HK-2 (cell line): ENCODE results near the gene MVB12B.

ENCODE experiments used
- DNase-seq: peaks from one replicate; pipeline ENCODE4 v3.0.0-alpha.2; 2018; ENCODE audit not compliant: unreplicated experiment

Gene MVB12B

GRCh38 chr9:126451316-126451885 lies 124.8 kb downstream of the MVB12B start:
- no peak for DNase-seq

- no peak for DNase-seq
Observed at GRCh38 chr9:126452106-126452505, 125.5 kb downstream of the MVB12B start.

GRCh38 chr9:126453156-126453963 lies 126.7 kb downstream of the MVB12B start:
- no peak for DNase-seq

GRCh38 chr9:126454215-126454614 lies 127.6 kb downstream of the MVB12B start:
- no peak for DNase-seq

DNA sequence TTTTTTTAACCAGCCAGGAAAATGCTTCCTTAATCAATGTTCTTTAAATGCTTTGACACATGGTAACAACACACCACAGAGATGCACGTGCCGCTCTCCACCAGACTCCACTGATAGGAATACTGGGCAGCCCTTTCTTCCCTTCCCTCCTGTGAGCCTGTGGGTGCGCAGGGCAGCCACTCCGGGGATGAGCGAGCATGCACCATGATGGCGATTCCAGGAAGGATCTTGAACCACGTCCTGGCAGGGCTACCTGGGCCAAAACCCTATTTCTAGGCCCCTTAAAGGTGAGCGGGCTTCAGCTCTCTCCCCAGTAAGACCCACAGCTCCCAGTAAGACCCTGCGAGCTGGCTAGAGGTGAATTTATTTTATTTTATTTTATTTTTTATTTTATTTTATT lies 128.2 kb downstream of the MVB12B start:
- no peak for DNase-seq

GRCh38 chr9:126456441-126457174 lies 130.0 kb downstream of the MVB12B start:
- no peak for DNase-seq

- DNase-seq = no peak
Observed at GRCh38 chr9:126457175-126457547, 130.5 kb downstream of the MVB12B start.

- DNase-seq = no peak
Observed at GRCh38 chr9:126457890-126458289, 131.3 kb downstream of the MVB12B start.

GRCh38 chr9:126459126-126459525 lies 132.5 kb downstream of the MVB12B start:
- DNase-seq = no peak

DNA sequence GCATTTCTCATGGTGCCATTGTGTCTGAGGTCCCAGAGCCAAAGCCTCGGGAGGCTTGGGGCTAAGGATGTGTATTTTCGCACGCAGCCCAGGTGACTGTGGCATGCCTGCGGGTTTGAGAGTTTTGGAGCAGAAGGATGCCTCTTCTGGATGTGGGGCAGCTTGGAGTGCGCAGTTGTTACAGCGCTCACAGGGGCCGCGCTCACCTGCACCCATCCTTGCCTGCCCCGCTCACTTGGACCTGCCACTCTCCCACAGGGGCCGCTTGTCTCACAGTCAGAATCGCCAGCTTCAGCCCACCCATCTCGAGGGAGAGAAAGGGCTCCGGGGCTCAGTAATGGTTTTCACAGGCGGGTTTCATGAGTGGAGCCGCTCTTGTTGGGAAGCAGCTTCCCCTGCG lies 132.9 kb downstream of the MVB12B start:
- DNase-seq = no peak

GRCh38 chr9:126459965-126460843 lies 133.6 kb downstream of the MVB12B start:
- DNase-seq = no peak

DNA sequence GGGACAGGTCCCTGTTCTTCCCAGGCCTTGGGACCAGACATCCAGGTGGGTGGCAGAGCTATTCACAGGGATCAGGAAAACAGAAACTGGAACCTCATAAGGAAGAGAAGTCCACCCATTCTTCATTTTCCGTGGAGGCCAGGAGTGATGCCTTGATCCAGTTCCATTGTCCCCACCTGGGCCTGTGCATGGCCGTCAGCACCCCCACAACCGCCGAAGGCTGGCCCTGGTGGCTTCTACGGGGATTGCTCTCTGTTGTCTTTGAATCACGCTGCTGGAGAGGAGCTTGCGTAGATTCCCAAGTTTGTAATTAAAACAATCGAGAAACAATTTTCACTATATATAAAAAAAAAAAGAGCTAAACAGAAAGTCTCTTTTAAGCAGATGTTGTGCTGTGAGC lies 134.4 kb downstream of the MVB12B start:
- no peak for DNase-seq

- no peak for DNase-seq
Observed at GRCh38 chr9:126461608-126462007, 135.0 kb downstream of the MVB12B start.

DNA sequence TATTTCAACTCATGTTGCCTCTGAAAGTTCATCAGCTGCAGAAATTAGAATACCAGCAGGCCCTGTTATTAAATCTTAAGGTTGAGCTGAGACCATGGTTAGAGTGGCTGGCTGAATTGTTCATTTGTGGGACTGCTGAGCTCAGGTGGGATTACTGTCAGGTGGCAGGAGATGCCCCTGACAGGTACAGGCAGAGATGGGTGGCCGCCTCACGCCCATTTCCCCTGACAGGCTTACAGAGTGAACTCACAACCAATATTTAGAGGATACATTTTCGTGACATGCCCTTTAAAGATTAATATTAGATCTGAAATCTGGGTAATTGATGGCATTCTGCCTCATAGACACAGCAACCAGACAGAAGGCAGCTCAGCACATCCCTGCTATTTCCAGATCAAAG lies 136.0 kb downstream of the MVB12B start:
- DNase-seq = no peak

DNA sequence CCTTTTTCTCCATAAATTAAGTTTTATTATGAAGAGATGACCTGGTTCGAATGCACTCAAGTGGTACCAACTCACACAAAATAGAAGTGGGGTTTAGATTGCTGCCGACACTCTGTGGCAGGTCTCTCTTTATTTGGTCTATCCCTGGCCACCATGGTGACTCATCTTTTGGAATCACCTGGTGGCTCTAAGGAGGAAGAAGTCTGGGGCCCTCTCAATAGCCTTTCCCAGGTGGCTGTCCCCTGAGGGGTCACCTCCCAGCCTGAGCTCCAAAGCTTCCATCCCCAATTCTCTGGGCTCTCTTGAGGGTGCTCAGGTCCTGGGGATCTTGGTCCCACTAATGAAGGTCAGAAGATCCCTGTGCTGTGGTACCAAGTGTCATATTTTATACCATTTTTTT lies 136.8 kb downstream of the MVB12B start:
- no peak for DNase-seq

DNA sequence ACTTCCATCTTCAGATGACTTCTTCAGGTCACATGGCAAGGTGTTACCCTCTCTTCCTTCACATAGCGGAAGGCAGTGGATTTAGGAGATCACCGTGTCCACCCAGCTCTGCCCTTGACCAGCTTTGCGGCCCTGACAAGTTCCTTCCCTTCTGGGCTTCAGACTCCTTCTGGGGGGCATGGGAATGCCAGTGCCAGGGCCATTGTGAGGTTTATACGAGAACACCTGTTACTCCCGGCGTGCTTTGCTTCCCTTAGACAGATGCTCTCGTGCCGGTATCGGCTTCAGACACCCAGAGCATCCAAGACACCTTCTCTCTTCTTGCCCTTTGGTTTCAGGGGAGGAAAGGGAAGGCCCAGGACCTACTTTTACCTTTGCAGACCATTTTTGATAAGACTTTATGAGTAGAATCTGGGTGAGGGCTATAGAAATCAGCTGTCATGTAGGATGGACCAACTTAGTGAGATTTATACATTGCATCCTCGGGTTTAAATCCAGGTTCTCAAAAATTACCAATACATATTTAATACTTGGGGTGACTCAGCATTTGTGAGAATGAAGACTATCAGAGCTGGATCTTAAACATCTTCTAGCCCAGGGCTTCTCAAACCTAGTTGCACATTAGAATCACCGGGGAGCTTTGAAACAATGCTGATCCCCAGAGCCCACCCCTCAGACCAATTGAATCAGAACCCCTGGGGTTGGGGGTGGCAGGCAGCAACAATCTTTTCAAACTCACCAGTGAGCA lies 138.2 kb downstream of the MVB12B start:
- DNase-seq = no peak

DNA sequence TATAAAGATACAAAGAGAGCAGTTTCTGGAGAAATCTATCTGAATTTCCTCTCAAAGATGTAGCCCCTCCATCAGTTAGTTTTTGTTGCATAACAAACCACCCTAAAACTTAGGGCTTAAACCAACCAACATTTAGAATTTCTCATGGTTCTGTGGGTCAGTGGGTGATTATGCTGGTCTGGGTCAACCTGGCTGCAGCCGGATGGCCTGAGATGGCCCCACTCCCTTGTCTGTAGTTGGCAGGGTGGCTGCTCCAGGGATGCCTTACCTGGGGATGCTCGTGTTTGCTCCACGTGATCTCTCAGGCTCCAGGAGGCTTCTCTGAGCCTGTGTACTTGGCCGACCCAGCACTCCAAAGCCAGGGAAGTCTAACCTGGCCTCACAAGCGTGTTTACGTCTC lies 139.3 kb downstream of the MVB12B start:
- no peak for DNase-seq

GRCh38 chr9:126468141-126468825 lies 141.7 kb downstream of the MVB12B start:
- DNase-seq = no peak

- no peak for DNase-seq
Observed at GRCh38 chr9:126470241-126470993, 143.8 kb downstream of the MVB12B start.

DNA sequence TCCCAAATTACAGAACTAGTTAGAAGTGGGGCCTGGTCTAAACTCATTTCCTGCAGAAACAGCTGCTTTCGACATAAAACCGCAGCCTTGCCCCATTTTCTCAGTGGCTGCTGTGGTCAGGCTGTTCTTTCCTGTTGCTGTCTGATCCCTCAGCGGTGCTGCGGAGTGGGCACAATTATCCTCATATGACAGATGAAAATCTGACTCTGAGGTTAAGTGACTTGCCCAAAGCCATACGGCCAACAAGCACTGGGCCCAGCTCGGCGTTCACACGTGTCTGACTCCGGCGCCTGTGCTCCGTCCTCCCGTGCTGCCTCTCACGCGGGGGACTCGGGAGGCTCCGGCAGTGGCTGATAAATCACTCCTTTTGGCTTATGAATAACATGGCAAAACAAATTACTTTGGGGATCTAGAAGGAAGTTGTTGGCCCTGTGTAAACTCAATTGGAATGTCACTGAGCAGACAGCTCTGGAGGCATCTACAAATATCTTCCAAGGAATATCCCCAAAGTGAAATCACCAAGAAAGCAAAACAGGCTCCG lies 144.5 kb downstream of the MVB12B start:
- DNase-seq = no peak
